AG09319 (cell line): ENCODE measurements around the gene LRRC4C.

ENCODE experiments used
- DNase-seq: peaks from one replicate; pipeline ENCODE4 v3.0.0-alpha.2; 2010; ENCODE audit warnings: low read depth; ENCODE audit errors: extremely low read depth
- CTCF ChIP-seq: IDR thresholded peaks from 2 replicates; pipeline ENCODE4 v1.5.1; 2011; ENCODE audit warnings: low read depth, mild to moderate bottlenecking, inconsistent platforms, low read length, moderate library complexity

The LRRC4C gene

GRCh38 chr11:41134971-41135370, 324.5 kb downstream of the LRRC4C start:
- no peak for DNase-seq
- TF ChIP-seq CTCF = no peak

GRCh38 chr11:41133023-41133422, 326.4 kb downstream of the LRRC4C start:
- no peak for TF ChIP-seq CTCF
- no peak for DNase-seq

GRCh38 chr11:41121600-41121999, 337.9 kb downstream of the LRRC4C start:
- DNase-seq = no peak
- no peak for TF ChIP-seq CTCF

GRCh38 chr11:41119484-41119883, 340.0 kb downstream of the LRRC4C start:
- DNase-seq = no peak

GRCh38 chr11:41118521-41118920, 340.9 kb downstream of the LRRC4C start:
- TF ChIP-seq CTCF = no peak
- DNase-seq = no peak

More at GRCh38 chr11:41119484-41119883, 340.0 kb downstream of the LRRC4C start:
- no peak for TF ChIP-seq CTCF

- no peak for TF ChIP-seq CTCF
- no peak for DNase-seq
Measured at GRCh38 chr11:41116970-41117369, 342.5 kb downstream of the LRRC4C start.

- no peak for TF ChIP-seq CTCF
Measured at GRCh38 chr11:41115066-41115465, 344.4 kb downstream of the LRRC4C start.

More at GRCh38 chr11:41115066-41115465, 344.4 kb downstream of the LRRC4C start:
- DNase-seq = no peak
